HUES64 (cell line): ENCODE data around the gene OR14K1. TPM values are rescaled to one million over a fixed set of nuclear protein-coding genes. Genes with fewer than 3 reads are reported as not detected.
"Not testable (repeated sequence)": the region's sequence is repeated elsewhere in the genome, so short reads cannot be mapped to it uniquely, and the experiment has no call there.

ENCODE experiments used
- H3K27ac ChIP-seq: 2 replicates; pipeline ENCODE4 v1.7.0; 2013; ENCODE audit warnings: low read depth, low read length, inconsistent platforms
- H3K27me3 ChIP-seq: 2 replicates; pipeline ENCODE4 v1.6.1; 2013; ENCODE audit warnings: mild to moderate bottlenecking, low read length; ENCODE audit not compliant: insufficient read depth
- H3K36me3 ChIP-seq: 2 replicates; pipeline ENCODE4 v1.6.1; 2013; ENCODE audit warnings: mild to moderate bottlenecking, low read length; ENCODE audit not compliant: insufficient read depth
- H3K4me1 ChIP-seq: 2 replicates; pipeline ENCODE4 v1.6.1; 2013; ENCODE audit warnings: mild to moderate bottlenecking, low read length, moderate library complexity; ENCODE audit not compliant: insufficient read depth
- H3K4me3 ChIP-seq: 2 replicates; pipeline ENCODE4 v1.5.1; 2013; ENCODE audit warnings: mild to moderate bottlenecking, low read length, moderate library complexity
- H3K9ac ChIP-seq: 2 replicates; pipeline ENCODE4 v1.6.1; 2013; ENCODE audit warnings: mild to moderate bottlenecking, low read depth, low read length
- H3K9me3 ChIP-seq: 2 replicates; pipeline ENCODE4 v1.6.1; 2013; ENCODE audit warnings: low read depth, low read length; ENCODE audit not compliant: insufficient read depth
- WGBS: fragments of 150-250, 120-280 bp; methylation state at CpG from one replicate; pipeline ENCODE4 v1.1.7; 2013; ENCODE audit warnings: missing lambda C conversion rate; 5-methylcytosine and 5-hydroxymethylcytosine counted together
- polyA plus RNA-seq, 2 experiments: library from polyadenylated mRNA; stranded (reverse); fragments of 50-300 nt; gene quantifications; one replicate each; pipeline ENCODE4 v1.2.3, GENCODE V29; 2013

Gene OR14K1
- polyA plus RNA-seq (2013, experiment 1 of 2): not detected
- not detected for polyA plus RNA-seq (2013, experiment 2 of 2)

- Histone ChIP-seq H3K27me3 (no peaks in the 10 kb centered on the region), H3K36me3 (no peaks in the 10 kb centered on the region), H3K9me3 (peaks cover 77% of the 10 kb centered on the region), H3K27ac (no peak within 1 kb of the TSS), H3K4me1 (no peaks in the 10 kb centered on the region), H3K4me3 (no peak within 1 kb of the TSS), H3K9ac (no peak within 1 kb of the TSS)
- WGBS: no CpG with 5 or more reads among the region's 1 CpG
These were observed at the start of gene OR14K1 for GRCh38 chr1:247738315-247738714. TSS of gene OR14K1 (plus strand) at chr1:247738615. CDS start at chr1:247738615, 0 bp downstream.

GRCh38 chr1:247701338-247701737 is 37.1 kb upstream of the OR14K1 start:
- WGBS: 92% methylated on average over 1 of the region's 1 CpG
- Histone ChIP-seq H3K4me1 (no peaks in the 10 kb centered on the region), H3K9me3 (peaks cover 88% of the 10 kb centered on the region), H3K9ac (no peak overlapping the region), H3K27ac (no peak overlapping the region), H3K4me3 (no peak overlapping the region), H3K36me3 (no peaks in the 10 kb centered on the region), H3K27me3 (no peaks in the 10 kb centered on the region)

- H3K36me3 ChIP-seq, H3K4me3 ChIP-seq, H3K27ac ChIP-seq, H3K9ac ChIP-seq, H3K4me1 ChIP-seq, H3K27me3 ChIP-seq: not testable (repeated sequence)
- 88% methylated on average over 8 of the region's 8 CpGs for WGBS
- peaks cover 60% of the 10 kb centered on the region for H3K9me3 ChIP-seq
These were observed 27.7 kb upstream of the OR14K1 start for GRCh38 chr1:247710681-247711080.

GRCh38 chr1:247713753-247714152 is 24.7 kb upstream of the OR14K1 start:
- no peaks in the 10 kb centered on the region for H3K27me3 ChIP-seq
- 92% methylated on average over 7 of the region's 7 CpGs for WGBS
- H3K27ac ChIP-seq: no peak overlapping the region
- no peak overlapping the region for H3K9ac ChIP-seq
- H3K4me3 ChIP-seq: no peak overlapping the region
- H3K36me3 ChIP-seq: no peaks in the 10 kb centered on the region
- peaks cover 65% of the 10 kb centered on the region for H3K9me3 ChIP-seq
- H3K4me1 ChIP-seq: no peaks in the 10 kb centered on the region

- H3K4me3 ChIP-seq: no peak within 1 kb of the TSS
- H3K9ac ChIP-seq: no peak within 1 kb of the TSS
- no peaks in the 10 kb centered on the region for H3K4me1 ChIP-seq
- H3K36me3 ChIP-seq: no peaks in the 10 kb centered on the region
- H3K27me3 ChIP-seq: no peaks in the 10 kb centered on the region
- 74% methylated on average over 2 of the region's 3 CpGs for WGBS
- peaks cover 74% of the 10 kb centered on the region for H3K9me3 ChIP-seq
- H3K27ac ChIP-seq: no peak within 1 kb of the TSS
These were observed 21.9 kb upstream of the OR14K1 start, which contains the start of gene OR6F1 for GRCh38 chr1:247716546-247716945. TSS of gene OR6F1 (minus strand) at chr1:247716646. CDS start at chr1:247712755, 3,891 bp downstream.

- Histone ChIP-seq H3K4me1 (no peaks in the 10 kb centered on the region), H3K9ac (no peak overlapping the region), H3K27ac (no peak overlapping the region), H3K4me3 (no peak overlapping the region), H3K27me3 (no peaks in the 10 kb centered on the region), H3K36me3 (no peaks in the 10 kb centered on the region), H3K9me3 (peaks cover 78% of the 10 kb centered on the region)
- WGBS: 100% methylated on average over 3 of the region's 4 CpGs
These were observed 17.2 kb upstream of the OR14K1 start for GRCh38 chr1:247721222-247721621.

- Histone ChIP-seq H3K27ac (no peak overlapping the region), H3K9me3 (peaks cover 80% of the 10 kb centered on the region), H3K4me3 (no peak overlapping the region), H3K4me1 (no peaks in the 10 kb centered on the region), H3K9ac (no peak overlapping the region), H3K36me3 (no peaks in the 10 kb centered on the region), H3K27me3 (no peaks in the 10 kb centered on the region)
- WGBS: 100% methylated on average over 2 of the region's 2 CpGs
These were observed 2.3 kb downstream of the OR14K1 start for GRCh38 chr1:247740721-247741120.

- Histone ChIP-seq H3K27ac (no peak overlapping the region), H3K9ac (no peak overlapping the region), H3K36me3 (no peaks in the 10 kb centered on the region), H3K4me1 (no peaks in the 10 kb centered on the region), H3K4me3 (no peak overlapping the region), H3K9me3 (peaks cover 84% of the 10 kb centered on the region), H3K27me3 (no peaks in the 10 kb centered on the region)
- WGBS: 83% methylated on average over 4 of the region's 5 CpGs
These were observed 3.3 kb downstream of the OR14K1 start for GRCh38 chr1:247741756-247742155.

GRCh38 chr1:247742215-247742760 is 3.9 kb downstream of the OR14K1 start:
- not testable (repeated sequence) for H3K27me3 ChIP-seq, H3K36me3 ChIP-seq, H3K4me3 ChIP-seq, H3K9ac ChIP-seq, H3K4me1 ChIP-seq, H3K27ac ChIP-seq
- WGBS: 20% methylated on average over 1 of the region's 3 CpGs
- H3K9me3 ChIP-seq: peaks cover 83% of the 10 kb centered on the region

GRCh38 chr1:247746391-247746935 is 8.0 kb downstream of the OR14K1 start:
- no peak overlapping the region for H3K4me3 ChIP-seq
- no peak overlapping the region for H3K9ac ChIP-seq
- H3K9me3 ChIP-seq: peaks cover 81% of the 10 kb centered on the region
- H3K4me1 ChIP-seq: no peaks in the 10 kb centered on the region
- no peak overlapping the region for H3K27ac ChIP-seq
- no peaks in the 10 kb centered on the region for H3K36me3 ChIP-seq
- 67% methylated on average over 3 of the region's 3 CpGs for WGBS
- no peaks in the 10 kb centered on the region for H3K27me3 ChIP-seq

GRCh38 chr1:247747616-247748015 is 9.2 kb downstream of the OR14K1 start:
- Histone ChIP-seq H3K9ac (no peak overlapping the region), H3K27me3 (no peaks in the 10 kb centered on the region), H3K9me3 (peaks cover 85% of the 10 kb centered on the region), H3K4me1 (no peaks in the 10 kb centered on the region), H3K27ac (no peak overlapping the region), H3K36me3 (no peaks in the 10 kb centered on the region), H3K4me3 (no peak overlapping the region)
- WGBS: 87% methylated on average over 7 of the region's 7 CpGs

- H3K4me3 ChIP-seq: no peak within 1 kb of the TSS
- peaks cover 85% of the 10 kb centered on the region for H3K9me3 ChIP-seq
- WGBS: 100% methylated on average over 1 of the region's 2 CpGs
- no peak within 1 kb of the TSS for H3K27ac ChIP-seq
- H3K4me1 ChIP-seq: no peaks in the 10 kb centered on the region
- H3K36me3 ChIP-seq: no peaks in the 10 kb centered on the region
- H3K27me3 ChIP-seq: no peaks in the 10 kb centered on the region
- H3K9ac ChIP-seq: no peak within 1 kb of the TSS
These were observed 9.6 kb downstream of the OR14K1 start, which contains the start of gene OR14A2 for GRCh38 chr1:247748041-247748440. TSS of gene OR14A2 (minus strand) at chr1:247748141.
